Esophagus muscularis mucosa (tissue), 4 donors: ENCODE data around the gene PLCB2. TPM values are rescaled to one million over a fixed set of nuclear protein-coding genes. Genes with fewer than 3 reads are reported as not detected.

Experiments
- DNase-seq: peaks from one replicate; pipeline ENCODE4 v3.0.0-alpha.2; 2017; ENCODE audit errors: extremely low spot score
- H3K27ac ChIP-seq, 4 donors: fragments of 200-600 bp; sonication (generic); replicated peaks in 1 of 4; 1 replicate in 3 of 4; 2 replicates in 1 of 4; pipeline ENCODE4 v1.5.1; 2016 to 2019; ENCODE audit warnings: mild to moderate bottlenecking in 1 of 4
- H3K27me3 ChIP-seq, 4 donors: fragments of 200-600 bp; sonication (generic); one replicate each; pipeline versions ENCODE4 v1.5.1 to v1.6.0; 2016 to 2019
- H3K36me3 ChIP-seq, 4 donors: fragments of 200-600 bp; sonication (generic); one replicate each; pipeline ENCODE4 v1.5.1; 2016 to 2019
- H3K4me1 ChIP-seq, 4 donors: fragments of 200-600 bp; sonication (generic); one replicate each; pipeline ENCODE4 v1.5.1; 2016 to 2019
- H3K4me3 ChIP-seq, 4 donors: fragments of 200-600 bp; sonication (generic); 1 replicate in 2 of 4; 2 replicates in 2 of 4; pipeline ENCODE4 v1.5.1; 2016 to 2019; ENCODE audit warnings: mild to moderate bottlenecking in 4 of 4, moderate library complexity in 1 of 4
- H3K9me3 ChIP-seq, 4 donors: fragments of 200-600 bp; sonication (generic); 1 replicate in 3 of 4; 2 replicates in 1 of 4; pipeline ENCODE4 v1.5.1; 2016 to 2019
- CTCF ChIP-seq, 3 experiments: fragments of 200-600 bp in 2 of 3; fragments of 450-650 bp in 1 of 3; sonication (generic) in 2 of 3; IDR thresholded peaks; one replicate each; pipeline ENCODE4 v1.5.1; 2017 to 2019; ENCODE audit warnings: antibody characterized with exemption in 3 of 3, mild to moderate bottlenecking in 2 of 3, moderate library complexity in 1 of 3
- EP300 ChIP-seq: sonication (generic); formaldehyde crosslinking; IDR thresholded peaks from one replicate; pipeline ENCODE4 v1.6.1; 2017; ENCODE audit warnings: antibody characterized with exemption
- POLR2A ChIP-seq: fragments of 450-650 bp; IDR thresholded peaks from one replicate; pipeline ENCODE4 v1.6.1; 2017; ENCODE audit warnings: antibody characterized with exemption, moderate library complexity, mild to moderate bottlenecking, low read depth
- POLR2AphosphoS5 ChIP-seq, 2 donors: sonication (generic); formaldehyde crosslinking; IDR thresholded peaks; one replicate each; pipeline ENCODE4 v1.6.1; 2017; ENCODE audit warnings: antibody characterized with exemption in 2 of 2
- WGBS: methylation state at CpG from one replicate; pipeline ENCODE4 v1.1.5; 2018; 5-methylcytosine and 5-hydroxymethylcytosine counted together
- intact Hi-C: fragments of 100-400 bp; cut with DNase I; formaldehyde crosslinking; loops from one replicate; pipeline ENCODE4 v1.15.1; 2023
- total RNA-seq, 4 donors: library from RNA; depleted of rRNA; stranded (reverse); fragments of >200 nt; gene quantifications; one replicate each; pipeline versions ENCODE4 v1.1.0 to v1.2.1, GENCODE V29; 2016

The PLCB2 gene
- total RNA-seq, 4 donors from 2014 or later = 5.8 to 13.3 (median 9.7) TPM

GRCh38 chr15:40330368-40330836 lies 22.7 kb upstream of the PLCB2 start:
- no peaks in the 10 kb centered on the region for H3K27me3 ChIP-seq
- TF ChIP-seq CTCF (IDR thresholded peaks at IDR 0.05) = peak in 1 of 3 experiments; percentile 12
- TF ChIP-seq EP300 = peak; percentile 93
- TF ChIP-seq POLR2A = no peak
- peak; percentile 93 to 95 for TF ChIP-seq POLR2AphosphoS5 (IDR thresholded peaks at IDR 0.05)
- WGBS = 32% methylated on average over 5 of the region's 5 CpGs
- no peak for DNase-seq
- H3K4me1 ChIP-seq = peaks cover 89 to 100% (median 99%) of the 10 kb centered on the region in 4 donors
- no peak overlapping the region for H3K4me3 ChIP-seq
- peak overlapping the region; percentile 96 to 98 (median 98) for H3K27ac ChIP-seq
- H3K9me3 ChIP-seq = no peaks in the 10 kb centered on the region
- peaks cover 1 to 12% (median 6%) of the 10 kb centered on the region in 4 donors for H3K36me3 ChIP-seq
- intact Hi-C loops = no loop called here

- Histone ChIP-seq H3K27ac (peak overlapping the region; percentile 96 to 98 (median 98)), H3K4me1 (peaks cover 89 to 100% (median 99%) of the 10 kb centered on the region in 4 donors), H3K4me3 (no peak overlapping the region), H3K36me3 (peaks cover 0 to 6% (median under 1%) of the 10 kb centered on the region in 4 donors), H3K9me3 (no peaks in the 10 kb centered on the region), H3K27me3 (no peaks in the 10 kb centered on the region)
- TF ChIP-seq POLR2AphosphoS5 (IDR thresholded peaks at IDR 0.05) (no peak), EP300 (peak; percentile 82), CTCF (IDR thresholded peaks at IDR 0.05) (no peak), POLR2A (no peak)
- intact Hi-C loops = no loop called here
- WGBS = 62% methylated on average over 7 of the region's 7 CpGs
- DNase-seq = no peak
These were observed 22.1 kb upstream of the PLCB2 start for GRCh38 chr15:40329804-40330203.

GRCh38 chr15:40328751-40329150 lies 21.0 kb upstream of the PLCB2 start:
- DNase-seq = no peak
- Histone ChIP-seq H3K4me1 (peaks cover 82 to 96% (median 94%) of the 10 kb centered on the region in 4 donors), H3K27me3 (no peaks in the 10 kb centered on the region), H3K27ac (peak overlapping the region; percentile 96 to 98 (median 98)), H3K36me3 (peaks cover 0 to 5% (median 0%) of the 10 kb centered on the region in 4 donors), H3K9me3 (no peaks in the 10 kb centered on the region), H3K4me3 (no peak overlapping the region)
- 70% methylated on average over 5 of the region's 5 CpGs for WGBS
- no peak for TF ChIP-seq CTCF (IDR thresholded peaks at IDR 0.05)
- peak in 1 of 2 donors; percentile 18 for TF ChIP-seq POLR2AphosphoS5 (IDR thresholded peaks at IDR 0.05)
- intact Hi-C loops = no loop called here

GRCh38 chr15:40328176-40328575 lies 20.4 kb upstream of the PLCB2 start:
- H3K27me3 ChIP-seq = no peaks in the 10 kb centered on the region
- TF ChIP-seq EP300 = no peak
- no peak for TF ChIP-seq POLR2AphosphoS5 (IDR thresholded peaks at IDR 0.05)
- no peak for TF ChIP-seq CTCF (IDR thresholded peaks at IDR 0.05)
- TF ChIP-seq POLR2A = no peak
- 42% methylated on average over 3 of the region's 3 CpGs for WGBS
- H3K4me3 ChIP-seq = no peak overlapping the region
- DNase-seq = no peak
- no peaks in the 10 kb centered on the region for H3K9me3 ChIP-seq
- intact Hi-C loops = no loop called here
- H3K27ac ChIP-seq = peak overlapping the region; percentile 96 to 98 (median 98)
- H3K4me1 ChIP-seq = peaks cover 76 to 91% (median 88%) of the 10 kb centered on the region in 4 donors
- peaks cover 0 to 5% (median 0%) of the 10 kb centered on the region in 4 donors for H3K36me3 ChIP-seq

GRCh38 chr15:40327457-40327856 lies 19.7 kb upstream of the PLCB2 start:
- intact Hi-C loops = no loop called here
- Histone ChIP-seq H3K4me1 (peaks cover 75 to 91% (median 88%) of the 10 kb centered on the region in 4 donors), H3K4me3 (peak overlapping the region in 1 of 4 donors; percentile 1), H3K36me3 (peaks cover 0 to 5% (median 0%) of the 10 kb centered on the region in 4 donors), H3K27ac (peak overlapping the region; percentile 96 to 98 (median 98)), H3K9me3 (no peaks in the 10 kb centered on the region), H3K27me3 (no peaks in the 10 kb centered on the region)
- DNase-seq = no peak
- no peak for TF ChIP-seq POLR2AphosphoS5 (IDR thresholded peaks at IDR 0.05)
- no peak for TF ChIP-seq CTCF (IDR thresholded peaks at IDR 0.05)
- TF ChIP-seq POLR2A = no peak
- TF ChIP-seq EP300 = no peak
- WGBS = 48% methylated on average over 6 of the region's 6 CpGs
